Measurements from ENCODE around the gene CEMIP2.

- TF ChIP-seq, protein P1, sequence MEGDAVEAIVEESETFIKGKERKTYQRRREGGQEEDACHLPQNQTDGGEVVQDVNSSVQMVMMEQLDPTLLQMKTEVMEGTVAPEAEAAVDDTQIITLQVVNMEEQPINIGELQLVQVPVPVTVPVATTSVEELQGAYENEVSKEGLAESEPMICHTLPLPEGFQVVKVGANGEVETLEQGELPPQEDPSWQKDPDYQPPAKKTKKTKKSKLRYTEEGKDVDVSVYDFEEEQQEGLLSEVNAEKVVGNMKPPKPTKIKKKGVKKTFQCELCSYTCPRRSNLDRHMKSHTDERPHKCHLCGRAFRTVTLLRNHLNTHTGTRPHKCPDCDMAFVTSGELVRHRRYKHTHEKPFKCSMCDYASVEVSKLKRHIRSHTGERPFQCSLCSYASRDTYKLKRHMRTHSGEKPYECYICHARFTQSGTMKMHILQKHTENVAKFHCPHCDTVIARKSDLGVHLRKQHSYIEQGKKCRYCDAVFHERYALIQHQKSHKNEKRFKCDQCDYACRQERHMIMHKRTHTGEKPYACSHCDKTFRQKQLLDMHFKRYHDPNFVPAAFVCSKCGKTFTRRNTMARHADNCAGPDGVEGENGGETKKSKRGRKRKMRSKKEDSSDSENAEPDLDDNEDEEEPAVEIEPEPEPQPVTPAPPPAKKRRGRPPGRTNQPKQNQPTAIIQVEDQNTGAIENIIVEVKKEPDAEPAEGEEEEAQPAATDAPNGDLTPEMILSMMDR (IDR thresholded peaks at IDR 0.05; ENCODE audit: insufficient read depth, low read length, poor library complexity, severe bottlenecking), result peak; percentile 8
- no peak for TF ChIP-seq EZH2phosphoT487 (conservative IDR thresholded peaks at IDR 0.05; ENCODE audit: low read length)
Observed at GRCh38 chr9:71769175-71770161, 1.2 kb upstream of the CEMIP2 start.

Data from SU-DHL-6 (cell line).